Rectal smooth muscle tissue (tissue), 1 donor: ENCODE measurements around the gene ZNF813.
"Not testable (repeated sequence)": the region's sequence is repeated elsewhere in the genome, so short reads cannot be mapped to it uniquely, and the experiment has no call there.

Experiments
- H3K27ac ChIP-seq: one replicate; pipeline ENCODE4 v1.7.0; 2013; ENCODE audit warnings: low read depth, low read length, inconsistent platforms
- H3K27me3 ChIP-seq: one replicate; pipeline ENCODE4 v1.7.0; 2013; ENCODE audit warnings: low read length; ENCODE audit not compliant: control insufficient read depth, insufficient read depth
- H3K36me3 ChIP-seq: one replicate; pipeline ENCODE4 v1.7.0; 2013; ENCODE audit warnings: low read length; ENCODE audit not compliant: control insufficient read depth, insufficient read depth
- H3K4me1 ChIP-seq: one replicate; pipeline ENCODE4 v1.7.0; 2013; ENCODE audit warnings: low read length; ENCODE audit not compliant: control insufficient read depth, insufficient read depth
- H3K4me3 ChIP-seq: one replicate; pipeline ENCODE4 v1.7.0; 2013; ENCODE audit warnings: low read length
- H3K9ac ChIP-seq: one replicate; pipeline ENCODE4 v1.7.0; 2013; ENCODE audit warnings: low read length

Gene ZNF813

GRCh38 chr19:53460131-53460721 is 7.3 kb upstream of the ZNF813 start:
- H3K27ac ChIP-seq, H3K4me1 ChIP-seq, H3K4me3 ChIP-seq: not testable (repeated sequence)

GRCh38 chr19:53461866-53462265 is 5.7 kb upstream of the ZNF813 start:
- no peaks in the 10 kb centered on the region for H3K36me3 ChIP-seq
- no peaks in the 10 kb centered on the region for H3K4me1 ChIP-seq
- H3K9ac ChIP-seq = no peak overlapping the region
- H3K4me3 ChIP-seq = no peak overlapping the region
- no peaks in the 10 kb centered on the region for H3K27me3 ChIP-seq
- no peak overlapping the region for H3K27ac ChIP-seq

More at GRCh38 chr19:53460131-53460721, 7.3 kb upstream of the ZNF813 start:
- H3K9ac ChIP-seq, H3K36me3 ChIP-seq, H3K27me3 ChIP-seq: not testable (repeated sequence)

GRCh38 chr19:53462861-53463260 is 4.7 kb upstream of the ZNF813 start:
- Histone ChIP-seq H3K9ac (no peak overlapping the region), H3K27ac (no peak overlapping the region), H3K4me3 (peak overlapping the region; percentile 38)

GRCh38 chr19:53463263-53463662 is 4.3 kb upstream of the ZNF813 start:
- H3K4me3 ChIP-seq = peak overlapping the region; percentile 38
- H3K36me3 ChIP-seq = no peaks in the 10 kb centered on the region
- H3K4me1 ChIP-seq = no peaks in the 10 kb centered on the region
- no peak overlapping the region for H3K27ac ChIP-seq
- no peak overlapping the region for H3K9ac ChIP-seq
- no peaks in the 10 kb centered on the region for H3K27me3 ChIP-seq

More at GRCh38 chr19:53462861-53463260, 4.7 kb upstream of the ZNF813 start:
- no peaks in the 10 kb centered on the region for H3K36me3 ChIP-seq
- H3K27me3 ChIP-seq = no peaks in the 10 kb centered on the region
- H3K4me1 ChIP-seq = no peaks in the 10 kb centered on the region

- no peak overlapping the region for H3K9ac ChIP-seq
- H3K4me3 ChIP-seq = peak overlapping the region; percentile 58
- no peaks in the 10 kb centered on the region for H3K27me3 ChIP-seq
- H3K4me1 ChIP-seq = no peaks in the 10 kb centered on the region
- no peaks in the 10 kb centered on the region for H3K36me3 ChIP-seq
- no peak overlapping the region for H3K27ac ChIP-seq
Observed at GRCh38 chr19:53466726-53467484, 628 bp upstream of the ZNF813 start.

GRCh38 chr19:53468628-53469027 is 1.1 kb downstream of the ZNF813 start:
- H3K9ac ChIP-seq, H3K27me3 ChIP-seq, H3K36me3 ChIP-seq, H3K4me1 ChIP-seq, H3K27ac ChIP-seq: not testable (repeated sequence)
- peak overlapping the region; percentile 86 for H3K4me3 ChIP-seq

GRCh38 chr19:53471916-53472315 is 4.4 kb downstream of the ZNF813 start:
- H3K27me3 ChIP-seq = no peaks in the 10 kb centered on the region
- no peak overlapping the region for H3K9ac ChIP-seq
- H3K27ac ChIP-seq = no peak overlapping the region
- no peak overlapping the region for H3K4me3 ChIP-seq
- no peaks in the 10 kb centered on the region for H3K4me1 ChIP-seq
- no peaks in the 10 kb centered on the region for H3K36me3 ChIP-seq

- H3K27ac ChIP-seq, H3K36me3 ChIP-seq, H3K9ac ChIP-seq, H3K4me1 ChIP-seq, H3K27me3 ChIP-seq, H3K4me3 ChIP-seq: not testable (repeated sequence)
Observed at GRCh38 chr19:53474832-53475231, 7.3 kb downstream of the ZNF813 start.

GRCh38 chr19:53475470-53475869 is 7.9 kb downstream of the ZNF813 start:
- H3K36me3 ChIP-seq, H3K27ac ChIP-seq, H3K4me1 ChIP-seq, H3K9ac ChIP-seq, H3K4me3 ChIP-seq, H3K27me3 ChIP-seq: not testable (repeated sequence)

- not testable (repeated sequence) for H3K4me1 ChIP-seq, H3K27ac ChIP-seq, H3K27me3 ChIP-seq, H3K4me3 ChIP-seq, H3K9ac ChIP-seq
- H3K36me3 ChIP-seq = peaks cover 14% of the 10 kb centered on the region
Observed at GRCh38 chr19:53483751-53484150, 16.2 kb downstream of the ZNF813 start.

- Histone ChIP-seq H3K27me3 (no peaks in the 10 kb centered on the region), H3K4me3 (no peak overlapping the region), H3K9ac (no peak overlapping the region), H3K4me1 (no peaks in the 10 kb centered on the region), H3K36me3 (peaks cover 19% of the 10 kb centered on the region), H3K27ac (no peak overlapping the region)
Observed at GRCh38 chr19:53485046-53486004, 17.8 kb downstream of the ZNF813 start.

GRCh38 chr19:53492153-53492552 is 24.6 kb downstream of the ZNF813 start:
- H3K27ac ChIP-seq = no peak overlapping the region
- H3K36me3 ChIP-seq = peaks cover 19% of the 10 kb centered on the region
- no peak overlapping the region for H3K9ac ChIP-seq
- H3K4me1 ChIP-seq = no peaks in the 10 kb centered on the region
- no peaks in the 10 kb centered on the region for H3K27me3 ChIP-seq
- H3K4me3 ChIP-seq = no peak overlapping the region
